Measurements from ENCODE around the gene WBP11. TPM values are rescaled to one million over a fixed set of nuclear protein-coding genes. Genes with fewer than 3 reads are reported as not detected.

WBP11 gene
- total RNA-seq, 1 donor from 2014 or later: 54.6 TPM

GRCh38 chr12:14811486-14811885 is 8.2 kb upstream of the WBP11 start:
- Mint-ChIP-seq H3K9me3 (ENCODE audit: unreplicated experiment) (no peaks in the 10 kb centered on the region), H3K4me1 (ENCODE audit: low read depth, unreplicated experiment) (no peaks in the 10 kb centered on the region), H3K4me3 (ENCODE audit: unreplicated experiment) (no peak overlapping the region), H3K27ac (ENCODE audit: unreplicated experiment) (no peak overlapping the region), H3K36me3 (ENCODE audit: unreplicated experiment) (no peaks in the 10 kb centered on the region), H3K27me3 (ENCODE audit: unreplicated experiment) (no peaks in the 10 kb centered on the region)
- TF ChIP-seq CTCF (IDR thresholded peaks at IDR 0.05; ENCODE audit: partially characterized antibody, unreplicated experiment): no peak
- no peak for DNase-seq

GRCh38 chr12:14810953-14811483 is 7.7 kb upstream of the WBP11 start:
- no peaks in the 10 kb centered on the region for H3K27me3 Mint-ChIP-seq (ENCODE audit: unreplicated experiment)
- DNase-seq: no peak
- H3K4me3 Mint-ChIP-seq (ENCODE audit: unreplicated experiment): no peak overlapping the region

GRCh38 chr12:14810167-14810952 is 7.1 kb upstream of the WBP11 start:
- no peak for DNase-seq
- H3K36me3 Mint-ChIP-seq (ENCODE audit: unreplicated experiment): no peaks in the 10 kb centered on the region
- H3K27ac Mint-ChIP-seq (ENCODE audit: unreplicated experiment): no peak overlapping the region
- H3K9me3 Mint-ChIP-seq (ENCODE audit: unreplicated experiment): no peaks in the 10 kb centered on the region
- H3K4me3 Mint-ChIP-seq (ENCODE audit: unreplicated experiment): no peak overlapping the region
- H3K4me1 Mint-ChIP-seq (ENCODE audit: low read depth, unreplicated experiment): no peaks in the 10 kb centered on the region
- H3K27me3 Mint-ChIP-seq (ENCODE audit: unreplicated experiment): no peaks in the 10 kb centered on the region
- no peak for TF ChIP-seq CTCF (IDR thresholded peaks at IDR 0.05; ENCODE audit: partially characterized antibody, unreplicated experiment)

More at GRCh38 chr12:14810953-14811483, 7.7 kb upstream of the WBP11 start:
- H3K9me3 Mint-ChIP-seq (ENCODE audit: unreplicated experiment): no peaks in the 10 kb centered on the region
- H3K27ac Mint-ChIP-seq (ENCODE audit: unreplicated experiment): no peak overlapping the region
- H3K36me3 Mint-ChIP-seq (ENCODE audit: unreplicated experiment): no peaks in the 10 kb centered on the region
- TF ChIP-seq CTCF (IDR thresholded peaks at IDR 0.05; ENCODE audit: partially characterized antibody, unreplicated experiment): no peak
- no peaks in the 10 kb centered on the region for H3K4me1 Mint-ChIP-seq (ENCODE audit: low read depth, unreplicated experiment)

GRCh38 chr12:14803830-14804160 is 517 bp upstream of the WBP11 start:
- Mint-ChIP-seq H3K27ac (ENCODE audit: unreplicated experiment) (no peak overlapping the region), H3K36me3 (ENCODE audit: unreplicated experiment) (no peaks in the 10 kb centered on the region), H3K4me3 (ENCODE audit: unreplicated experiment) (no peak overlapping the region), H3K27me3 (ENCODE audit: unreplicated experiment) (peaks cover 1% of the 10 kb centered on the region), H3K9me3 (ENCODE audit: unreplicated experiment) (no peaks in the 10 kb centered on the region), H3K4me1 (ENCODE audit: low read depth, unreplicated experiment) (no peaks in the 10 kb centered on the region)
- no peak for TF ChIP-seq CTCF (IDR thresholded peaks at IDR 0.05; ENCODE audit: partially characterized antibody, unreplicated experiment)
- DNase-seq: no peak

GRCh38 chr12:14802721-14803010 is 612 bp downstream of the WBP11 start:
- Mint-ChIP-seq H3K27me3 (ENCODE audit: unreplicated experiment) (peaks cover 1% of the 10 kb centered on the region), H3K36me3 (ENCODE audit: unreplicated experiment) (no peaks in the 10 kb centered on the region), H3K4me1 (ENCODE audit: low read depth, unreplicated experiment) (no peaks in the 10 kb centered on the region), H3K27ac (ENCODE audit: unreplicated experiment) (no peak overlapping the region), H3K9me3 (ENCODE audit: unreplicated experiment) (no peaks in the 10 kb centered on the region), H3K4me3 (ENCODE audit: unreplicated experiment) (no peak overlapping the region)
- TF ChIP-seq CTCF (IDR thresholded peaks at IDR 0.05; ENCODE audit: partially characterized antibody, unreplicated experiment): no peak
- no peak for DNase-seq
